PC-3 (cell line): ENCODE data around the gene MYO18A. TPM values are rescaled to one million over a fixed set of nuclear protein-coding genes. Genes with fewer than 3 reads are reported as not detected.

ENCODE experiments used
- ATAC-seq: fragments of 200-7000 bp; cut with Tn5 transposase; 2 replicates; pipeline ENCODE4 v1.9.1; 2020; ENCODE audit warnings: mild to moderate bottlenecking, moderate library complexity
- BruUV-seq: library from RNA; stranded (reverse); fragments of 400-500 nt; replicated peaks from 2 replicates; lab custom pipeline; 2021; lab: Mats Ljungman, UMichigan
- CTCF ChIA-PET: fragments of 300-600 bp; sonication (Branson Sonifier 250); formaldehyde crosslinking; loops from one replicate; lab custom pipeline; 2022; ENCODE audit warnings: antibody characterized with exemption; lab: Charles Lee
- POLR2A ChIA-PET: fragments of 300-600 bp; sonication (Branson Sonifier 250); formaldehyde crosslinking; loops from one replicate; lab custom pipeline; 2022; ENCODE audit warnings: antibody characterized with exemption; ENCODE audit not compliant: unreplicated experiment; lab: Charles Lee
- DNase-seq: peaks from one replicate; pipeline ENCODE4 v3.0.0-alpha.2; 2015
- H2AFZ ChIP-seq: fragments of 300-600 bp; sonication (generic); 2 replicates; pipeline ENCODE4 v1.6.0; 2016; ENCODE audit warnings: antibody characterized with exemption, low read length
- H3F3A ChIP-seq: fragments of 300-600 bp; sonication (generic); one replicate; pipeline ENCODE4 v1.6.0; 2017; ENCODE audit warnings: antibody characterized with exemption, low read length, control low read depth, mild to moderate bottlenecking; ENCODE audit not compliant: unreplicated experiment
- H3K27ac ChIP-seq: fragments of 300-600 bp; sonication (generic); 2 replicates; pipeline ENCODE4 v1.5.1; 2016; ENCODE audit warnings: mild to moderate bottlenecking, low read length
- H3K27me3 ChIP-seq: fragments of 300-600 bp; sonication (generic); 2 replicates; pipeline ENCODE4 v1.6.1; 2016; ENCODE audit warnings: low read length, mixed read lengths
- H3K36me3 ChIP-seq: fragments of 300-600 bp; sonication (generic); 2 replicates; pipeline ENCODE4 v1.6.1; 2016; ENCODE audit warnings: low read depth, mixed run types, low read length, mixed read lengths
- H3K4me1 ChIP-seq: fragments of 300-600 bp; sonication (generic); 2 replicates; pipeline ENCODE4 v1.5.1; 2016; ENCODE audit warnings: low read length; ENCODE audit not compliant: insufficient read depth
- H3K4me2 ChIP-seq: fragments of 300-600 bp; sonication (generic); 2 replicates; pipeline ENCODE4 v1.6.0; 2016; ENCODE audit warnings: low read length
- H3K4me3 ChIP-seq: fragments of 300-600 bp; sonication (generic); 2 replicates; pipeline ENCODE4 v1.5.1; 2016; ENCODE audit warnings: mild to moderate bottlenecking, low read length, mixed read lengths
- H3K79me2 ChIP-seq: fragments of 300-600 bp; sonication (generic); 2 replicates; pipeline ENCODE4 v1.6.1; 2017; ENCODE audit warnings: low read length, mixed read lengths
- H3K9ac ChIP-seq: fragments of 300-600 bp; sonication (generic); 2 replicates; pipeline ENCODE4 v1.6.0; 2016; ENCODE audit warnings: mild to moderate bottlenecking, low read length
- H3K9me2 ChIP-seq: fragments of 300-600 bp; sonication (generic); replicated peaks from 2 replicates; pipeline ENCODE4 v1.6.1; 2016; ENCODE audit warnings: mixed run types, low read length, mixed read lengths
- H3K9me3 ChIP-seq: fragments of 300-600 bp; sonication (generic); 2 replicates; pipeline ENCODE4 v1.6.1; 2016; ENCODE audit warnings: low read length, mixed read lengths
- H4K20me1 ChIP-seq: fragments of 300-600 bp; sonication (generic); 2 replicates; pipeline ENCODE4 v1.6.1; 2016; ENCODE audit warnings: low read length, mixed read lengths
- EZH2 ChIP-seq: fragments of 300-600 bp; sonication (generic); IDR thresholded peaks from one replicate; pipeline ENCODE4 v1.6.1; 2017; ENCODE audit warnings: antibody characterized with exemption, mild to moderate bottlenecking, low read length; ENCODE audit not compliant: unreplicated experiment
- EZH2phosphoT487 ChIP-seq: fragments of 300-600 bp; sonication (generic); IDR thresholded peaks from 2 replicates; pipeline ENCODE4 v1.6.1; 2018; ENCODE audit warnings: mild to moderate bottlenecking, antibody characterized with exemption, low read length, borderline replicate concordance
- intact Hi-C: fragments of 100-400 bp; cut with micrococcal nuclease; formaldehyde crosslinking; loops from 2 replicates; pipeline ENCODE4 v1.9.0; 2023
- total RNA-seq: library from RNA; depleted of rRNA; stranded (reverse); fragments of >200 nt; gene quantifications from 2 replicates; pipeline ENCODE4 v1.2.3, GENCODE V29; 2014
- TF ChIP-seq, protein P1 (sequence below): fragments of 300-600 bp; sonication (generic); conservative IDR thresholded peaks from 2 replicates; pipeline ENCODE4 v1.5.1; 2017; ENCODE audit warnings: antibody characterized with exemption, low read depth, mild to moderate bottlenecking, low read length

Gene MYO18A
- total RNA-seq, 1 experiment from 2014 or later = 28.0 TPM

DNA sequence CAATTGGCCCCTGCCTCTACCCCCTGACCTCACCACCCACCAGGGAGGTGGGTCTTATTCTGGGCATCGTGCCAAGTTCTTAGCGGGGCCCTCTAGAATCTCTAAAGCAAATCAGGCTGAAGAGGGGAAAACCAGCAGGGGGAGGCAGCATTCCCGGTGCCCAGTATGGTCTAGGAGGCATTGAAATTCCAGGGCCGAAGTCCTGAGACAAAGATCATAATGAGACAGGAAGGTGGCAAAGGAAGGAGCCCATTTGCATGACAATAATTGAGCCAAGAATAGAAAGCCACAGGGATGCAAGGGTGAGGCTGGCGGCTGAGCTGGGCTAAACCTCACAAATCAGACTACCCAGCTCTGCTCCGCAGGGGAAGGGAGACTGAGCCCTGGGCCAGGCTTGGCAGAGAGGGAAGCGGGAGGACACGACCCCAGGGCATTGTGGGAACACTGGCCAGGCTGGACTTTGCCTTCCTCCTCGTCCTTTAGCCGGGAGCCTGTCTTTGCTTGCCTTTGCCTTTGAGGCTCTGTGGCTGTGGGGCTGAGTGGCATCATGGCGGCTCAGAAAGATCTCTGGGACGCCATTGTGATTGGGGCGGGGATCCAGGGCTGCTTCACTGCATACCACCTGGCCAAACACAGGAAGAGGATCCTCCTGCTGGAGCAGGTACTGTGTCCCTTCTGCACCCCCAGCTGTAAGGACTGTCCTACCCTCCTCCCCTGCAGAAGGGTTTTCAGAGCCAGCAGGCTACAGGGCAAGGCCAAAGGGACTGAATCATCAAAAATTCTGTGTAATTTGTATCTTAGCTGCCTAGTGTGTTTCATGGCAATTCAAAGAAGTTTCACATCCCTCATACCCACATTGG is 137.3 kb downstream of the MYO18A start, which contains the start of gene PIPOX:
PIPOX (plus strand) TSS at position 463 of the 860 bp plus-strand sequence; CDS start at position 548, 85 bp downstream.
- no TSS peak for BruUV-seq
- no peaks in the 10 kb centered on the region for H3F3A ChIP-seq
- no peak for ATAC-seq

DNA sequence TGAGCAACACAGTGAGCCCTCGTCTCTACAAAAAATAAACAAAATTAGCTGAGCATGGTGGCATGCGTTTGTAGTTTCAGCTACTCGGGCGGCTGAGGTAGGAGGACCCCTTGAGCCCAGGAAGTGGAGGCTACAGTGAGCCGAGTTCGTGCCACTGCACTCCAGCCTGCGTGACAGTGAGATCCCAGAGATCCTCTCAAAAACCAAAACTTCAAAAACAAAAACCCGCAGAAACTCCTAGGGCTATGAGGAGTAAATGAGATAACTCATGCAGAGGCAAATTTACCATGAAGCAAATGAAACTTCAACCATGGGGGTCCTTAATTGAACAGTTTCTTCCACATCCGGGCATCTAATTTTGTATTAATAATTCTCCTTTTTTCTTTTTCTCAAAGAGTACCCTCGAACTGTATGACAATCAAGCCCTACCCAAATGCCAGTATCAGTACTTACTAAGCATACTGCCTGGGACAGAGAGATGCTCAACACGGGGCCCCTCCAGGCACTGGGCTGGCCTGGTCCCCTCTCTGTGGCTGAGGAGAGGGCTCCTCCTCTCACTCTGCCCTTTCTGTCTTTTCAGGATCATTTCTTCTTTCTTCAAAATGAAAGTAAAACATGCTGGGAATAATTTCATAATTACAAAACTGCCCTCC is 138.0 kb downstream of the MYO18A start:
- H3K27ac ChIP-seq = no peak overlapping the region
- POLR2A ChIA-PET = no interaction called here
- ATAC-seq (no peak), DNase-seq (no peak)
- no TSS peak for BruUV-seq
- no peaks in the 10 kb centered on the region for H3K4me1 ChIP-seq
- no peaks in the 10 kb centered on the region for H3K79me2 ChIP-seq
- TF ChIP-seq EZH2phosphoT487 (no peak), EZH2 (no peak)
- TF ChIP-seq, protein P1, sequence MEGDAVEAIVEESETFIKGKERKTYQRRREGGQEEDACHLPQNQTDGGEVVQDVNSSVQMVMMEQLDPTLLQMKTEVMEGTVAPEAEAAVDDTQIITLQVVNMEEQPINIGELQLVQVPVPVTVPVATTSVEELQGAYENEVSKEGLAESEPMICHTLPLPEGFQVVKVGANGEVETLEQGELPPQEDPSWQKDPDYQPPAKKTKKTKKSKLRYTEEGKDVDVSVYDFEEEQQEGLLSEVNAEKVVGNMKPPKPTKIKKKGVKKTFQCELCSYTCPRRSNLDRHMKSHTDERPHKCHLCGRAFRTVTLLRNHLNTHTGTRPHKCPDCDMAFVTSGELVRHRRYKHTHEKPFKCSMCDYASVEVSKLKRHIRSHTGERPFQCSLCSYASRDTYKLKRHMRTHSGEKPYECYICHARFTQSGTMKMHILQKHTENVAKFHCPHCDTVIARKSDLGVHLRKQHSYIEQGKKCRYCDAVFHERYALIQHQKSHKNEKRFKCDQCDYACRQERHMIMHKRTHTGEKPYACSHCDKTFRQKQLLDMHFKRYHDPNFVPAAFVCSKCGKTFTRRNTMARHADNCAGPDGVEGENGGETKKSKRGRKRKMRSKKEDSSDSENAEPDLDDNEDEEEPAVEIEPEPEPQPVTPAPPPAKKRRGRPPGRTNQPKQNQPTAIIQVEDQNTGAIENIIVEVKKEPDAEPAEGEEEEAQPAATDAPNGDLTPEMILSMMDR = no peak
- H3K4me3 ChIP-seq = no peak overlapping the region
- H3K27me3 ChIP-seq = peaks cover 34% of the 10 kb centered on the region
- H3F3A ChIP-seq = no peaks in the 10 kb centered on the region
- H4K20me1 ChIP-seq = no peaks in the 10 kb centered on the region
- no peaks in the 10 kb centered on the region for H3K9me2 ChIP-seq
- H2AFZ ChIP-seq = no peak overlapping the region
- no peaks in the 10 kb centered on the region for H3K9me3 ChIP-seq
- H3K9ac ChIP-seq = no peak overlapping the region
- H3K36me3 ChIP-seq = no peaks in the 10 kb centered on the region
- H3K4me2 ChIP-seq = no peak overlapping the region
- intact Hi-C loops = no loop called here
- CTCF ChIA-PET = no interaction called here

More for the DNA sequence above, 137.3 kb downstream of the MYO18A start, which contains the start of gene PIPOX:
- Histone ChIP-seq H3K79me2 (no peaks in the 10 kb centered on the region), H2AFZ (no peak within 1 kb of the TSS), H3K27ac (no peak within 1 kb of the TSS), H3K4me2 (no peak within 1 kb of the TSS), H3K4me3 (no peak within 1 kb of the TSS), H3K36me3 (no peaks in the 10 kb centered on the region), H3K4me1 (no peaks in the 10 kb centered on the region), H3K27me3 (peaks cover 26% of the 10 kb centered on the region), H3K9me2 (no peaks in the 10 kb centered on the region), H4K20me1 (no peaks in the 10 kb centered on the region), H3K9ac (no peak within 1 kb of the TSS), H3K9me3 (no peaks in the 10 kb centered on the region)
- CTCF ChIA-PET = interaction anchor here (0.6 kb wide), 1 partner anchor 79 kb away, joined by 3 read pairs; no protein-coding TSS in a partner anchor
- DNase-seq = no peak
- TF ChIP-seq, protein P1 = no peak
- TF ChIP-seq EZH2phosphoT487 (no peak), EZH2 (no peak)
- intact Hi-C loops = no loop called here
- POLR2A ChIA-PET = no interaction called here
